ENCODE data around the gene SLC6A16.
"Not testable (repeated sequence)": the region's sequence is repeated elsewhere in the genome, so short reads cannot be mapped to it uniquely, and the experiment has no call there.

SLC6A16 gene

GRCh38 chr19:49331187-49331586 is 6.2 kb upstream of the SLC6A16 start:
- DNase-seq (ENCODE audit: low read depth, low spot score), result not testable (repeated sequence)

- no peak for DNase-seq (ENCODE audit: low read depth, low spot score)
These were observed 3.8 kb upstream of the SLC6A16 start for GRCh38 chr19:49328741-49329140.

- no peak for DNase-seq (ENCODE audit: low read depth, low spot score)
These were observed 3.0 kb upstream of the SLC6A16 start for GRCh38 chr19:49327878-49328544.

GRCh38 chr19:49326165-49326704 is 1.2 kb upstream of the SLC6A16 start:
- DNase-seq (ENCODE audit: low read depth, low spot score), result no peak

- DNase-seq (ENCODE audit: low read depth, low spot score), result not testable (repeated sequence)
These were observed 765 bp upstream of the SLC6A16 start for GRCh38 chr19:49325756-49326155.

- no peak for DNase-seq (ENCODE audit: low read depth, low spot score)
These were observed 6.7 kb downstream of the SLC6A16 start for GRCh38 chr19:49318296-49318695.

- no peak for DNase-seq (ENCODE audit: low read depth, low spot score)
These were observed 8.7 kb downstream of the SLC6A16 start for GRCh38 chr19:49316284-49316683.

GRCh38 chr19:49315111-49315510 is 9.9 kb downstream of the SLC6A16 start:
- no peak for DNase-seq (ENCODE audit: low read depth, low spot score)

GRCh38 chr19:49309087-49309486 is 15.9 kb downstream of the SLC6A16 start:
- DNase-seq (ENCODE audit: low read depth, low spot score), result no peak

- DNase-seq (ENCODE audit: low read depth, low spot score), result not testable (repeated sequence)
These were observed 18.3 kb downstream of the SLC6A16 start for GRCh38 chr19:49306734-49307133.

- DNase-seq (ENCODE audit: low read depth, low spot score), result no peak
These were observed 23.1 kb downstream of the SLC6A16 start for GRCh38 chr19:49301866-49302252.

GRCh38 chr19:49301165-49301865 is 23.7 kb downstream of the SLC6A16 start:
- DNase-seq (ENCODE audit: low read depth, low spot score), result peak; percentile 30

GRCh38 chr19:49298653-49299052 is 26.3 kb downstream of the SLC6A16 start:
- DNase-seq (ENCODE audit: low read depth, low spot score), result not testable (repeated sequence)

- no peak for DNase-seq (ENCODE audit: low read depth, low spot score)
These were observed 27.6 kb downstream of the SLC6A16 start for GRCh38 chr19:49297403-49297802.

GRCh38 chr19:49295208-49295880 is 29.6 kb downstream of the SLC6A16 start:
- no peak for DNase-seq (ENCODE audit: low read depth, low spot score)

GRCh38 chr19:49294401-49294800 is 30.6 kb downstream of the SLC6A16 start:
- no peak for DNase-seq (ENCODE audit: low read depth, low spot score)

- no peak for DNase-seq (ENCODE audit: low read depth, low spot score)
These were observed 34.5 kb downstream of the SLC6A16 start for GRCh38 chr19:49290517-49290916.

- DNase-seq (ENCODE audit: low read depth, low spot score), result not testable (repeated sequence)
These were observed 35.7 kb downstream of the SLC6A16 start for GRCh38 chr19:49289286-49289685.

- not testable (repeated sequence) for DNase-seq (ENCODE audit: low read depth, low spot score)
These were observed 36.8 kb downstream of the SLC6A16 start for GRCh38 chr19:49288205-49288604.

- no peak for DNase-seq (ENCODE audit: low read depth, low spot score)
These were observed 37.7 kb downstream of the SLC6A16 start for GRCh38 chr19:49287141-49287770.

- DNase-seq (ENCODE audit: low read depth, low spot score), result no peak
These were observed 42.8 kb downstream of the SLC6A16 start for GRCh38 chr19:49282184-49282583.

GRCh38 chr19:49272204-49272603 is 52.8 kb downstream of the SLC6A16 start:
- no peak for DNase-seq (ENCODE audit: low read depth, low spot score)

Measured in iPS DF 19.7 (cell line).